ENCODE results near the gene DGKZ. TPM values are rescaled to one million over a fixed set of nuclear protein-coding genes. Genes with fewer than 3 reads are reported as not detected.

DGKZ gene
- total and polyA plus RNA-seq, 4 donors: 15.8 to 61.1 (median 34.8) TPM

DNA sequence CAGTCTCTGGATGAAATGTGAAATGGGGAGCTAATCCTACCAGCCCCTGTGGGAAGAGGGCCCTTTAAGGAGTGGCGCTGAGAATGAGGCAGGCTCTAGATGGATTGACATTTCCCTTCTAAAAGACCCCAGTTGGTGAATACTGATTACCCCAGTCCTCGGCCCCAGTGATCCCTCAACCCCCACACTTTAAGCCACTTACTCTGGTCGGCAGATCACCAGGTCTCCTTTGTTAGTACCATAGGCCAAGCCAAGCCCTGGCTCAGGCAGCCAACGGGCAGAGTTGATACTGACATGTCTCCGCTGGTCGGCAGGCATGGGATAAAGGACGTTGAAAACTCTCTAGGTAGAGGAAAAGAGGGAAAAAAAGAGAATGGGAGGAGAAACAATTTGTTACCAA, 70.4 kb downstream of the DGKZ start:
- DNase-seq (no peak), ATAC-seq (ENCODE audit: low FRiP score) (no peak)
- Histone ChIP-seq H3K36me3 (ENCODE audit: control insufficient read depth in 1 of 2, insufficient read depth in 2 of 2, low read length in 1 of 2) (peaks cover 0 to 5% of the 10 kb centered on the region in 2 donors), H3K4me1 (ENCODE audit: control insufficient read depth in 1 of 2, insufficient read depth in 2 of 2, low read length in 2 of 2) (no peaks in the 10 kb centered on the region), H3K4me3 (ENCODE audit: low read length in 2 of 2) (no peak overlapping the region), H3K27me3 (ENCODE audit: control insufficient read depth in 1 of 2, insufficient read depth in 2 of 2, low read length in 1 of 2) (no peaks in the 10 kb centered on the region), H3K9me3 (ENCODE audit: control insufficient read depth, low read length) (no peaks in the 10 kb centered on the region), H3K27ac (ENCODE audit: low read depth in 1 of 2, low read length in 2 of 2) (no peak overlapping the region)
- WGBS, 2 donors: 73 to 80% methylated on average over 7 of the region's 7 CpGs
- intact Hi-C loops (cut with DNase I): no loop called here

DNA sequence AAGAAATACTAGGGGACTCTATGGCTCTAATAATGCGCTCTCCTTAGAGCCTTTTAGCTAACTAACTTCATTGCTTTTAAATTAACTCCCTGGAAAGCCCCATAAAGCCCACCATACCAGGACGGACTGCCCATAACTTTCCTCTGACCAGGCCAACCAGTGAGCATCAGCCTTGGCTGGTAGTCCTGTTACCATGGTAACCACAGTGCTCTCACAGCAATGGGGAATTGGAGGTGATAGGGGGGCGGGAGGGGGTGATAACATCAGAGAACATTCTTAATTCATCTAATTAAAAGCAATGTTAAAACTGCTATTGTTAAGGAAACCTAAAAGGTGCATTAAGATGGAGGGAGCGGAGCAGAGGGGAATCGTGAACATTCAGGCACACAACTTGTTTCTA, 71.5 kb downstream of the DGKZ start:
- no peak for DNase-seq
- H3K4me1 ChIP-seq (ENCODE audit: control insufficient read depth in 1 of 2, insufficient read depth in 2 of 2, low read length in 2 of 2): no peaks in the 10 kb centered on the region
- peaks cover 0 to 5% of the 10 kb centered on the region in 2 donors for H3K36me3 ChIP-seq (ENCODE audit: control insufficient read depth in 1 of 2, insufficient read depth in 2 of 2, low read length in 1 of 2)
- no peak overlapping the region for H3K4me3 ChIP-seq (ENCODE audit: low read length in 2 of 2)
- no peak overlapping the region for H3K27ac ChIP-seq (ENCODE audit: low read depth in 1 of 2, low read length in 2 of 2)
- H3K9me3 ChIP-seq (ENCODE audit: control insufficient read depth, low read length): no peaks in the 10 kb centered on the region
- ATAC-seq (ENCODE audit: low FRiP score): no peak
- no peaks in the 10 kb centered on the region for H3K27me3 ChIP-seq (ENCODE audit: control insufficient read depth in 1 of 2, insufficient read depth in 2 of 2, low read length in 1 of 2)
- intact Hi-C loops (cut with DNase I): no loop called here
- 88 to 90% methylated on average over 5 of the region's 5 CpGs for WGBS, 2 donors

- Histone ChIP-seq H3K27ac (ENCODE audit: low read depth in 1 of 2, low read length in 2 of 2) (no peak overlapping the region), H3K27me3 (ENCODE audit: control insufficient read depth in 1 of 2, insufficient read depth in 2 of 2, low read length in 1 of 2) (no peaks in the 10 kb centered on the region), H3K9me3 (ENCODE audit: control insufficient read depth, low read length) (no peaks in the 10 kb centered on the region), H3K4me3 (ENCODE audit: low read length in 2 of 2) (no peak overlapping the region), H3K36me3 (ENCODE audit: control insufficient read depth in 1 of 2, insufficient read depth in 2 of 2, low read length in 1 of 2) (peaks cover 0 to 3% of the 10 kb centered on the region in 2 donors), H3K4me1 (ENCODE audit: control insufficient read depth in 1 of 2, insufficient read depth in 2 of 2, low read length in 2 of 2) (no peaks in the 10 kb centered on the region)
- WGBS, 2 donors: 94 to 97% methylated on average over 1 of the region's 1 CpG
- intact Hi-C loops (cut with DNase I): no loop called here
- ATAC-seq (ENCODE audit: low FRiP score) (no peak), DNase-seq (no peak)
Measured at GRCh38 chr11:46420513-46420912, 73.2 kb downstream of the DGKZ start.

DNA sequence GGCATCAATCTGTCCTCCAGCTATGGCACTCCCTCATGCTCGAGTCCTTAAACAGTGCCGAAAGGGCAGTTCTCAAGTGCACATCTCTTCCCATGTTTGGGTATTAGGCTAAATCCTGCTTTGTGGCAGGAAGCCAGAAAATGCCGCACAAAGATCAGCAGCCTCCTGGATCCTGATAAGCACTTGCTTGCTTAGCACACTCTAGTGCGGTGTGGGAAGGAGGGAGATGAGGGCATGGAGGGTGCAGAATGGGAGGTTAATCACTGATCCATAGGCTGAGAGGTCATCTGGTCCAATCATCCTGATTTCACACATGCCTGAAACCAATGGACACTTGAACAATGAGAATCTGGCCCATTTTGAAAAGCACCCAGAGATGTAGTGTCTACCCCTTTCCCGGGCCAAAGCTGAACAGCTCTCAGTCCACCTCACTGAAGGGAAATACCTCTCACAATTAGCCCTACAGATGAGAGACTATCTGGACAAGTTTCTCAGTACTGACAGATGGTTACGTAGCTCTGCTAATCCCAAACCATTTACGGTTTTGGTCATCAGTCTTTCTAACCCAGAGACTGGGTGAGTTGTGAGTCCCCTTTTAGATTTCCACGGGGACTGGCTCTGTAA, 74.1 kb downstream of the DGKZ start:
- no peaks in the 10 kb centered on the region for H3K9me3 ChIP-seq (ENCODE audit: control insufficient read depth, low read length)
- 75% methylated on average over 8 of the region's 8 CpGs for WGBS, 2 donors
- DNase-seq (no peak), ATAC-seq (ENCODE audit: low FRiP score) (no peak)
- no peaks in the 10 kb centered on the region for H3K27me3 ChIP-seq (ENCODE audit: control insufficient read depth in 1 of 2, insufficient read depth in 2 of 2, low read length in 1 of 2)
- H3K27ac ChIP-seq (ENCODE audit: low read depth in 1 of 2, low read length in 2 of 2): no peak overlapping the region
- peaks cover 0 to 2% of the 10 kb centered on the region in 2 donors for H3K36me3 ChIP-seq (ENCODE audit: control insufficient read depth in 1 of 2, insufficient read depth in 2 of 2, low read length in 1 of 2)
- intact Hi-C loops (cut with DNase I): no loop called here
- H3K4me3 ChIP-seq (ENCODE audit: low read length in 2 of 2): no peak overlapping the region
- no peaks in the 10 kb centered on the region for H3K4me1 ChIP-seq (ENCODE audit: control insufficient read depth in 1 of 2, insufficient read depth in 2 of 2, low read length in 2 of 2)

DNA sequence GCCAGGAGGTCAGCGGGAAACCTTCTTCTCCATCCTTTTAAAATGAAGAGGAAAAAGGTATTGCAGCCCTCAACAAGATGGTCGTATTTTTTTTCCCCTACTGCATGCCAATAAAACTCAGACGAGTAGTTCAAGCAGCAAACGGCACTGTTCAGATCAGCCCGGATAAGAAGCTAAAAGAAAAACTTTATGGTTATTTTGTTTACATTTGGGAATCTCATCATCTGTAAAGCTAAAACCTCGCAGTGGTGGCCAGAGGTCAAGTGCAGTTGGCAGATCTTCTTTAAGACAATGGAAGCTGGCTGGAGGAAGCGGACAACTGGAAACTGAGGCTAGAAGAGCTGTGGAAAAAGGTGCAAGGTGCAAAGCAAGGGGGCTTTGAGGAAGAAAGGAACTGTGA, 75.3 kb downstream of the DGKZ start:
- Histone ChIP-seq H3K4me1 (ENCODE audit: control insufficient read depth in 1 of 2, insufficient read depth in 2 of 2, low read length in 2 of 2) (no peaks in the 10 kb centered on the region), H3K9me3 (ENCODE audit: control insufficient read depth, low read length) (no peaks in the 10 kb centered on the region), H3K4me3 (ENCODE audit: low read length in 2 of 2) (no peak overlapping the region), H3K27me3 (ENCODE audit: control insufficient read depth in 1 of 2, insufficient read depth in 2 of 2, low read length in 1 of 2) (no peaks in the 10 kb centered on the region), H3K27ac (ENCODE audit: low read depth in 1 of 2, low read length in 2 of 2) (no peak overlapping the region), H3K36me3 (ENCODE audit: control insufficient read depth in 1 of 2, insufficient read depth in 2 of 2, low read length in 1 of 2) (no peaks in the 10 kb centered on the region)
- no peak for ATAC-seq (ENCODE audit: low FRiP score)
- 74 to 75% methylated on average over 7 of the region's 7 CpGs for WGBS, 2 donors
- intact Hi-C loops (cut with DNase I): no loop called here
- DNase-seq: no peak

- no peaks in the 10 kb centered on the region for H3K9me3 ChIP-seq (ENCODE audit: control insufficient read depth, low read length)
- DNase-seq: no peak
- no peak overlapping the region for H3K27ac ChIP-seq (ENCODE audit: low read depth in 1 of 2, low read length in 2 of 2)
- H3K4me3 ChIP-seq (ENCODE audit: low read length in 2 of 2): no peak overlapping the region
- intact Hi-C loops (cut with DNase I): no loop called here
- H3K4me1 ChIP-seq (ENCODE audit: control insufficient read depth in 1 of 2, insufficient read depth in 2 of 2, low read length in 2 of 2): no peaks in the 10 kb centered on the region
- WGBS, 2 donors: 74 to 75% methylated on average over 4 of the region's 4 CpGs
- no peaks in the 10 kb centered on the region for H3K27me3 ChIP-seq (ENCODE audit: control insufficient read depth in 1 of 2, insufficient read depth in 2 of 2, low read length in 1 of 2)
- peaks cover 0 to 4% of the 10 kb centered on the region in 2 donors for H3K36me3 ChIP-seq (ENCODE audit: control insufficient read depth in 1 of 2, insufficient read depth in 2 of 2, low read length in 1 of 2)
- no peak for ATAC-seq (ENCODE audit: low FRiP score)
Measured at GRCh38 chr11:46426233-46426991, 79.1 kb downstream of the DGKZ start.

DNA sequence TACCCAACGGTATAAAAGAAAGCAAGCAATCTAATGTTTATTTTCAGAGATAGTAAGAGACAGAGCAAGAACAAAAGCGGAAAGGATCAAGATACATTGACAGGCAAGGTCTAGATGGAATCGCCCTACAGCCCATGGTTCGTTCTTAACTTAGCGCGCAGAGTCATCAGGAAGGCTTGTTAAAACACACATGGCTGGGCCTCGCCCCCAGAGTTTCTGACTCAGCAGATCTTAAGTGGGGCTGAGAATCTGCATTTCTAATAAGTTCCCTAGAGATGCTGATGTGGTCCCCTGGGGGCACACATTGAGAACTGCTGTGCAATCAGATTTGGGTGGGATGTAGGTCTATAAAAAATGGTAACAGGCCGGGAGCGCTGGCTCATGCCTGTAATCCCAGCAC, 80.1 kb downstream of the DGKZ start:
- intact Hi-C loops (cut with DNase I): no loop called here
- Histone ChIP-seq H3K4me3 (ENCODE audit: low read length in 2 of 2) (no peak overlapping the region), H3K27ac (ENCODE audit: low read depth in 1 of 2, low read length in 2 of 2) (no peak overlapping the region), H3K36me3 (ENCODE audit: control insufficient read depth in 1 of 2, insufficient read depth in 2 of 2, low read length in 1 of 2) (peaks cover 0 to 4% of the 10 kb centered on the region in 2 donors), H3K4me1 (ENCODE audit: control insufficient read depth in 1 of 2, insufficient read depth in 2 of 2, low read length in 2 of 2) (no peaks in the 10 kb centered on the region), H3K9me3 (ENCODE audit: control insufficient read depth, low read length) (no peaks in the 10 kb centered on the region), H3K27me3 (ENCODE audit: control insufficient read depth in 1 of 2, insufficient read depth in 2 of 2, low read length in 1 of 2) (no peaks in the 10 kb centered on the region)
- DNase-seq (no peak), ATAC-seq (ENCODE audit: low FRiP score) (no peak)
- WGBS, 2 donors: 79 to 82% methylated on average over 9 of the region's 9 CpGs

- intact Hi-C loops (cut with DNase I): no loop called here
- WGBS, 2 donors: 86 to 89% methylated on average over 3 of the region's 3 CpGs
- ATAC-seq (ENCODE audit: low FRiP score) (no peak), DNase-seq (no peak)
- Histone ChIP-seq H3K4me3 (ENCODE audit: low read length in 2 of 2) (no peak overlapping the region), H3K4me1 (ENCODE audit: control insufficient read depth in 1 of 2, insufficient read depth in 2 of 2, low read length in 2 of 2) (no peaks in the 10 kb centered on the region), H3K27ac (ENCODE audit: low read depth in 1 of 2, low read length in 2 of 2) (no peak overlapping the region), H3K27me3 (ENCODE audit: control insufficient read depth in 1 of 2, insufficient read depth in 2 of 2, low read length in 1 of 2) (no peaks in the 10 kb centered on the region), H3K36me3 (ENCODE audit: control insufficient read depth in 1 of 2, insufficient read depth in 2 of 2, low read length in 1 of 2) (peaks cover 4 to 12% of the 10 kb centered on the region in 2 donors), H3K9me3 (ENCODE audit: control insufficient read depth, low read length) (no peaks in the 10 kb centered on the region)
Measured at GRCh38 chr11:46429717-46430116, 82.5 kb downstream of the DGKZ start.
